Panc1 (cell line): ENCODE measurements around the gene TMEFF1.
"Not testable (repeated sequence)": the region's sequence is repeated elsewhere in the genome, so short reads cannot be mapped to it uniquely, and the experiment has no call there.

Source experiments
- CTCF ChIP-seq: fragments of 450-650 bp; IDR thresholded peaks from 2 replicates; pipeline ENCODE4 v1.5.1; 2017; ENCODE audit warnings: mild to moderate bottlenecking
- POLR2AphosphoS5 ChIP-seq: IDR thresholded peaks from 2 replicates; pipeline ENCODE4 v1.6.1; 2012; ENCODE audit warnings: mild to moderate bottlenecking, low read depth, low read length, moderate library complexity

GRCh38 chr9:100527180-100527794, 54.3 kb downstream of the TMEFF1 start:
- not testable (repeated sequence) for TF ChIP-seq CTCF, POLR2AphosphoS5
